Calu3 (cell line): ENCODE measurements around the gene ARL2. TPM values are rescaled to one million over a fixed set of nuclear protein-coding genes. Genes with fewer than 3 reads are reported as not detected.

Source experiments
- BruUV-seq: library from RNA; stranded (reverse); fragments of 400-500 nt; replicated peaks from 2 replicates; lab custom pipeline; 2021; lab: Mats Ljungman, UMichigan
- CTCF ChIA-PET: fragments of 300-600 bp; sonication (Branson Sonifier 250); formaldehyde crosslinking; loops from one replicate; lab custom pipeline; 2022; ENCODE audit warnings: antibody characterized with exemption; lab: Charles Lee
- DNase-seq: peaks from one replicate; pipeline ENCODE4 v3.0.0; 2022
- H3K27ac Mint-ChIP-seq: one replicate; pipeline ENCODE4 v1.8.0; 2022; ENCODE audit warnings: mixed read lengths; ENCODE audit not compliant: unreplicated experiment
- H3K27me3 Mint-ChIP-seq: one replicate; pipeline ENCODE4 v1.8.0; 2022; ENCODE audit warnings: mixed read lengths; ENCODE audit not compliant: unreplicated experiment
- H3K36me3 Mint-ChIP-seq: one replicate; pipeline ENCODE4 v1.8.0; 2022; ENCODE audit warnings: mild to moderate bottlenecking, moderate library complexity, mixed read lengths; ENCODE audit not compliant: insufficient read depth, unreplicated experiment
- H3K4me1 Mint-ChIP-seq: one replicate; pipeline ENCODE4 v1.8.0; 2022; ENCODE audit warnings: mild to moderate bottlenecking, low read depth, mixed read lengths; ENCODE audit not compliant: unreplicated experiment
- H3K4me3 Mint-ChIP-seq: one replicate; pipeline ENCODE4 v1.8.0; 2022; ENCODE audit warnings: mild to moderate bottlenecking, low read depth, moderate library complexity, mixed read lengths; ENCODE audit not compliant: unreplicated experiment
- H3K9me3 Mint-ChIP-seq: one replicate; pipeline ENCODE4 v1.8.0; 2022; ENCODE audit warnings: low read depth, mixed read lengths; ENCODE audit not compliant: unreplicated experiment
- CTCF ChIP-seq: fragments of 200-600 bp; IDR thresholded peaks from one replicate; pipeline ENCODE4 v1.8.0; 2022; ENCODE audit warnings: antibody characterized with exemption; ENCODE audit not compliant: unreplicated experiment
- intact Hi-C: fragments of 100-400 bp; cut with micrococcal nuclease; formaldehyde crosslinking; loops from one replicate; pipeline ENCODE4 v1.10.0; 2022; ENCODE audit not compliant: unreplicated experiment
- microRNA-seq: library from miRNA; unstranded; fragments of <30 nt; microRNA quantifications from one replicate; pipeline ENCODE4 v1.2.0, GENCODE V29; 2022
- total RNA-seq: library from RNA; stranded (reverse); gene quantifications from 2 replicates; pipeline ENCODE4 v1.2.3, GENCODE V29; 2022

ARL2 gene
- total RNA-seq, 1 experiment from 2014 or later, result 62.6 TPM

GRCh38 chr11:65067446-65067845 is 53.5 kb downstream of the ARL2 start:
- peaks cover 9% of the 10 kb centered on the region for H3K27me3 Mint-ChIP-seq
- H3K4me3 Mint-ChIP-seq, result no peak overlapping the region
- TF ChIP-seq CTCF, result no peak
- H3K9me3 Mint-ChIP-seq, result no peaks in the 10 kb centered on the region
- BruUV-seq, result no TSS peak
- H3K4me1 Mint-ChIP-seq, result no peaks in the 10 kb centered on the region
- no peak overlapping the region for H3K27ac Mint-ChIP-seq
- DNase-seq, result no peak
- H3K36me3 Mint-ChIP-seq, result peaks cover 4% of the 10 kb centered on the region
- CTCF ChIA-PET, result no interaction called here
- intact Hi-C loops, result no loop called here

DNA sequence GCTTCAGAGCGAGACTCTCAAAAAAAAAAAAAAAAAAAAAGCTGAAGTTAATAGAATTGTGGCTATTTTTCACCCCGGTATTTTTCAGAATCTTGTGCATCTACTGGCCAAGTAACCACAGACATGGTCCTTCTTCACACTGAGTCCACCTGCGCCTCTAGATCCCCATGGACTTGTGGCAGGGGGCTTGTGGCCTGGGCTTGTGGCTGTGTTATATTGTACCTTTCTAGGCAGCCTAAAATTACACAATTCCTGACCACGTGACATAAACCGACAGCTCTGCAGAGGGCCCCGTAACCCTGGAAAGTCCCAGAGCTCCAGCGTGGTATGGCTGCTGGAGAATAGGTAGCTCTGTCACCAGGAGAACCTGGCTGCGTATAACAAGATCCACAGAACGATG is 55.3 kb downstream of the ARL2 start:
- CTCF ChIA-PET, result interaction anchor here (0.6 kb wide), 2 partner anchors 57 to 95 kb away, joined by 3 to 4 read pairs; no protein-coding TSS in a partner anchor
- no TSS peak for BruUV-seq
- Mint-ChIP-seq H3K4me3 (no peak overlapping the region), H3K4me1 (no peaks in the 10 kb centered on the region), H3K27me3 (no peaks in the 10 kb centered on the region), H3K27ac (no peak overlapping the region), H3K36me3 (peaks cover 4% of the 10 kb centered on the region), H3K9me3 (no peaks in the 10 kb centered on the region)
- intact Hi-C loops, result no loop called here
- TF ChIP-seq CTCF, result no peak
- no peak for DNase-seq

Small RNA genes within 50 kb of the gene (microRNA-seq; reads per million reads assigned to microRNA genes)
- gene MIR6879, result 3.2 reads per million

Other genes starting within 250 kb of the ARL2 start
- gene SF1, start 235.6 kb upstream of the ARL2 start, total RNA-seq, result 312 and 319 TPM in 2 replicates
- 17.0 and 17.4 TPM in 2 replicates for gene MAP4K2, start 210.9 kb upstream of the ARL2 start, total RNA-seq
- 39.8 and 41.0 TPM in 2 replicates for gene MEN1, start 203.6 kb upstream of the ARL2 start, total RNA-seq
- 26.5 and 33.0 TPM in 2 replicates for gene CDC42BPG, start 169.5 kb upstream of the ARL2 start, total RNA-seq
- 92.8 and 101 TPM in 2 replicates for gene EHD1, start 135.5 kb upstream of the ARL2 start, total RNA-seq
- gene ATG2A, start 97.0 kb upstream of the ARL2 start, total RNA-seq, result 29.6 and 35.8 TPM in 2 replicates
- gene PPP2R5B, start 89.5 kb upstream of the ARL2 start, total RNA-seq, result 9.9 and 12.2 TPM in 2 replicates
- not detected in 2 replicates for gene GPHA2, start 78.3 kb upstream of the ARL2 start, total RNA-seq
- gene MAJIN, start 42.1 kb upstream of the ARL2 start, total RNA-seq, result 0.56 TPM in 1 of 2 replicates, not detected in the other
- 4.5 and 11.3 TPM in 2 replicates for gene BATF2, start 17.2 kb upstream of the ARL2 start, total RNA-seq
- gene SNX15, start 13.3 kb downstream of the ARL2 start, total RNA-seq, result 22.1 and 25.7 TPM in 2 replicates
- 12.9 and 17.6 TPM in 2 replicates for gene SAC3D1, start 27.1 kb downstream of the ARL2 start, total RNA-seq
- not detected in 2 replicates for gene NAALADL1, start 44.4 kb downstream of the ARL2 start, total RNA-seq
- gene CDCA5, start 69.9 kb downstream of the ARL2 start, total RNA-seq, result 53.4 and 55.4 TPM in 2 replicates
- gene ZFPL1, start 70.1 kb downstream of the ARL2 start, total RNA-seq, result 47.6 and 48.0 TPM in 2 replicates
- 64.4 and 78.1 TPM in 2 replicates for gene VPS51, start 82.1 kb downstream of the ARL2 start, total RNA-seq
- gene TM7SF2, start 97.7 kb downstream of the ARL2 start, total RNA-seq, result 41.2 and 42.8 TPM in 2 replicates
- gene ZNHIT2, start 103.5 kb downstream of the ARL2 start, total RNA-seq, result 13.2 and 17.2 TPM in 2 replicates
- 650 and 668 TPM in 2 replicates for gene FAU, start 108.0 kb downstream of the ARL2 start, total RNA-seq
- gene MRPL49, start 108.2 kb downstream of the ARL2 start, total RNA-seq, result 84.1 and 97.9 TPM in 2 replicates
- gene SYVN1, start 120.4 kb downstream of the ARL2 start, total RNA-seq, result 68.5 and 76.7 TPM in 2 replicates
- not detected in 2 replicates for gene SPDYC, start 156.1 kb downstream of the ARL2 start, total RNA-seq
- 288 and 314 TPM in 2 replicates for gene CAPN1, start 167.8 kb downstream of the ARL2 start, total RNA-seq
- 34.4 and 40.4 TPM in 2 replicates for gene POLA2, start 247.8 kb downstream of the ARL2 start, total RNA-seq